Activated CD4-positive, alpha-beta memory T cell treated with anti-CD3 and anti-CD28 coated beads for 36 hours (primary cell): ENCODE data around the gene CSTPP1. TPM values are rescaled to one million over a fixed set of nuclear protein-coding genes. Genes with fewer than 3 reads are reported as not detected.
"Not testable (repeated sequence)": the region's sequence is repeated elsewhere in the genome, so short reads cannot be mapped to it uniquely, and the experiment has no call there.

ENCODE experiments used
- CTCF ChIA-PET: fragments of 350-600 bp; sonication (Branson Sonifier 250); formaldehyde crosslinking; loops from one replicate; lab custom pipeline; 2021; ENCODE audit warnings: antibody characterized with exemption, inconsistent platforms; lab: Charles Lee
- POLR2A ChIA-PET: fragments of 350-600 bp; sonication (Branson Sonifier 250); formaldehyde crosslinking; loops from one replicate; lab custom pipeline; 2021; ENCODE audit warnings: antibody characterized with exemption; lab: Charles Lee
- DNase-seq: peaks from one replicate; pipeline ENCODE4 v3.0.0-alpha.2; 2020
- H3K27ac Mint-ChIP-seq: one replicate; pipeline ENCODE4 v1.8.0; 2021; ENCODE audit warnings: mixed read lengths
- H3K27me3 Mint-ChIP-seq: one replicate; pipeline ENCODE4 v1.8.0; 2021; ENCODE audit warnings: mixed read lengths
- H3K36me3 Mint-ChIP-seq: one replicate; pipeline ENCODE4 v1.8.0; 2021; ENCODE audit warnings: mixed read lengths
- H3K4me1 Mint-ChIP-seq: one replicate; pipeline ENCODE4 v1.8.0; 2021; ENCODE audit warnings: low read depth, mixed read lengths
- H3K4me3 Mint-ChIP-seq: one replicate; pipeline ENCODE4 v1.8.0; 2021; ENCODE audit warnings: mild to moderate bottlenecking, mixed read lengths
- H3K9me3 Mint-ChIP-seq: one replicate; pipeline ENCODE4 v1.8.0; 2021; ENCODE audit warnings: mixed read lengths
- intact Hi-C: fragments of 100-400 bp; cut with micrococcal nuclease; formaldehyde crosslinking; loops from one replicate; pipeline ENCODE4 v1.15.1; 2023
- total RNA-seq, 2 experiments: library from RNA; stranded (reverse); gene quantifications; one replicate each; pipeline ENCODE4 v1.2.3, GENCODE V29; 2021

The CSTPP1 gene
- total RNA-seq, 2 experiments from 2014 or later, result 18.4 to 18.5 TPM

DNA sequence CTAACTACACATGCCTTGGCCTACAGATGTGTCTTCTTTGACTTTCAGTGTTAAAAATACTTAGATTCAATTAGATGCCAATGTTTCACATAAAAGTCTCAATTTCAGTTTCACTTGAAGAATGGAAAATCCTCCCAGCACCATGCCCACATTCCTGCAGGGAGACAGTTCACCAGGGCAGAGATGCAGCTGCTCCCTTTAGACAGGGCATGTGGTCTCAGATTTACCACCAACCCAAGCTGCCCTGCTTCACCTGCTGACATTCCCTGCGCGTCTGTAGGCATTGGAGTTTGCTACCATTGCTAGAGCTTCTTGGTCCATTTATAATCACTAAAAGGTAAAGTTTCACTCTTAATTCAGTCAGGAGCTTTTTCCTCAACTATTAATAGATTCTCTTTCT lies 126.2 kb downstream of the CSTPP1 start:
- CTCF ChIA-PET, result interaction anchor here (0.7 kb wide), 1 partner anchor 13 kb away, joined by 3 read pairs; no protein-coding TSS in a partner anchor

GRCh38 chr11:47067401-47067800 lies 130.8 kb downstream of the CSTPP1 start:
- H3K36me3 Mint-ChIP-seq, result peaks cover 3% of the 10 kb centered on the region
- CTCF ChIA-PET, result interaction anchor here (0.9 kb wide), 1 partner anchor 9 kb away, joined by 3 read pairs; no protein-coding TSS in a partner anchor
- H3K27me3 Mint-ChIP-seq, result no peaks in the 10 kb centered on the region
- H3K27ac Mint-ChIP-seq, result no peak overlapping the region
- POLR2A ChIA-PET, result no interaction called here
- intact Hi-C loops, result no loop called here
- no peak for DNase-seq
- H3K9me3 Mint-ChIP-seq, result no peaks in the 10 kb centered on the region
- H3K4me1 Mint-ChIP-seq, result no peaks in the 10 kb centered on the region
- no peak overlapping the region for H3K4me3 Mint-ChIP-seq

More for the DNA sequence above, 126.2 kb downstream of the CSTPP1 start:
- peaks cover 8% of the 10 kb centered on the region for H3K36me3 Mint-ChIP-seq
- H3K4me3 Mint-ChIP-seq, result no peak overlapping the region
- no peak overlapping the region for H3K27ac Mint-ChIP-seq
- intact Hi-C loops, result no loop called here
- POLR2A ChIA-PET, result no interaction called here
- no peaks in the 10 kb centered on the region for H3K27me3 Mint-ChIP-seq
- peaks cover 5% of the 10 kb centered on the region for H3K4me1 Mint-ChIP-seq
- no peaks in the 10 kb centered on the region for H3K9me3 Mint-ChIP-seq
- DNase-seq, result no peak

GRCh38 chr11:47070769-47071168 lies 134.2 kb downstream of the CSTPP1 start:
- no peak for DNase-seq
- intact Hi-C loops, result no loop called here
- ChIA-PET POLR2A (no interaction called here), CTCF (no interaction called here)
- Mint-ChIP-seq H3K4me3 (no peak overlapping the region), H3K27ac (no peak overlapping the region), H3K9me3 (no peaks in the 10 kb centered on the region), H3K4me1 (no peaks in the 10 kb centered on the region), H3K27me3 (no peaks in the 10 kb centered on the region), H3K36me3 (no peaks in the 10 kb centered on the region)

- no peak for DNase-seq
- Mint-ChIP-seq H3K4me1 (no peaks in the 10 kb centered on the region), H3K4me3 (no peak overlapping the region), H3K27me3 (no peaks in the 10 kb centered on the region), H3K27ac (no peak overlapping the region), H3K36me3 (no peaks in the 10 kb centered on the region), H3K9me3 (no peaks in the 10 kb centered on the region)
- CTCF ChIA-PET, result no interaction called here
- intact Hi-C loops, result no loop called here
- POLR2A ChIA-PET, result no interaction called here
These were observed 134.8 kb downstream of the CSTPP1 start for GRCh38 chr11:47071341-47071740.

DNA sequence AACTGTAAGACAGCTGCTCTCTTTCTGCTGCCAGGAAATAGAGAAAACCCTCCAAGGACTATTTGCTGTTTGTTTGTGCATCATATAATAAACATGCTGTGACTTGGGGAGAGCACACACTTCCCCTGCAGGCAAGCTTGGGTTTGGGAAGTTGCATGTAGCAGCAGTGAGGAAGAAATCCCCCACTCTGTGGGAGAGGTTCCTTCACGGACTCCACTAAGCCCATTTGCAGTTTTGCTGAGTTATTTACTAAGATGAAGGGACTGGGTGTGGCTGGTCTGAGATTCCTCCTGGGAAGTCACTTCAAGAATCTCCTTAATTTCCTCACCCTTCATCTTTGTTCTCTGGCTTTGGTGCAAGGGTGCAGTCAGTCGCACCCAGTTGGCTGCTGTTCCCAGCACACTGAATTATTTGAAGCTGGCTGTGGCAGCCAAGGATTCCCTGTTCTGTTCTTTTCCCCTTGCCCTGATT lies 135.3 kb downstream of the CSTPP1 start:
- ChIA-PET CTCF (no interaction called here), POLR2A (no interaction called here)
- Mint-ChIP-seq H3K4me1 (no peaks in the 10 kb centered on the region), H3K27me3 (no peaks in the 10 kb centered on the region), H3K27ac (no peak overlapping the region), H3K4me3 (no peak overlapping the region), H3K9me3 (no peaks in the 10 kb centered on the region), H3K36me3 (no peaks in the 10 kb centered on the region)
- intact Hi-C loops, result no loop called here
- DNase-seq, result no peak

DNA sequence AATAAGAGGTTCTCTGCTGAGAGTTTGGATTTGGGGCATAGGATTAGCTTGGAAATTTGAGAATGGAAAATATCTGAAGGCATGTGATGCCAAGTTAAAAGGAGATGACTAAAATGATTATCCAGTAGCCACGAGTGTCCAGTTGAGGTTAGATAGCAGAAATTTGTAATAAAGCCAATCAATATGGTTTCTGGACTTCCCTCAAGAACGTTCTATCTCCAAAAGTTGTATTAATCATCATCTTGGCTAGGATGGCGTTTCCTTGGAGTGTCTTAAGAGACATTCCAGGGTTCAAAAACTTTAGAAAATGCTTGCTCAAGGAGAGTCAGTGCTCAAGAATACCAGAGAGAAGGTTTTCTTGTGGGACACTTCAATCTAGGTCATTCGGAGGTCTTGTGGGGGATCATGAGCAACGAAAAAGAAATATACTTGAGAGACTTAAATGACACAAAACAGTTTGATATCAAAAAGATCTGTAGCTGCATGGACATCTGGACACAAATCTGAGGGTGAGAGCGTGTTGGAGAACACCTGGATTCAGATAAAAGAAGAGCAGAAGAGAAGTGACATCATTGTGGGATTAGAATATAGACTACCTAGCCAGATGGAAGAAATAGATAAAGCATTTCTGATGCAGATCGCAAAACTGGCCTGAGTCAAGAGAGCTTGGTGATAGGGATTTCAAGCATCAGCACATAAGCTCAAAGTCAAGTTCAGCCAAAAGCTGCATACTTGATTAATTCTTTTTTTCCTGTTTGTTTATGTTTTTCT lies 142.4 kb downstream of the CSTPP1 start:
- Mint-ChIP-seq H3K4me3 (no peak overlapping the region), H3K27ac (no peak overlapping the region), H3K4me1 (peaks cover 3% of the 10 kb centered on the region), H3K9me3 (no peaks in the 10 kb centered on the region), H3K36me3 (no peaks in the 10 kb centered on the region), H3K27me3 (no peaks in the 10 kb centered on the region)
- intact Hi-C loops, result no loop called here
- DNase-seq, result no peak
- CTCF ChIA-PET, result interaction anchor here (1.0 kb wide), 1 partner anchor 74 kb away, joined by 3 read pairs; no protein-coding TSS in a partner anchor
- POLR2A ChIA-PET, result no interaction called here

- DNase-seq, H3K4me1 Mint-ChIP-seq, H3K27me3 Mint-ChIP-seq, H3K9me3 Mint-ChIP-seq, H3K4me3 Mint-ChIP-seq, H3K27ac Mint-ChIP-seq, H3K36me3 Mint-ChIP-seq, intact Hi-C loops: not testable (repeated sequence)
- ChIA-PET POLR2A (interaction anchor here (0.6 kb wide), 1 partner anchor 80 kb away, joined by 4 read pairs; no protein-coding TSS in a partner anchor), CTCF (interaction anchor here (1.0 kb wide), 1 partner anchor 82 kb away, joined by 3 read pairs; no protein-coding TSS in a partner anchor)
These were observed 144.2 kb downstream of the CSTPP1 start for GRCh38 chr11:47080775-47081174.

DNA sequence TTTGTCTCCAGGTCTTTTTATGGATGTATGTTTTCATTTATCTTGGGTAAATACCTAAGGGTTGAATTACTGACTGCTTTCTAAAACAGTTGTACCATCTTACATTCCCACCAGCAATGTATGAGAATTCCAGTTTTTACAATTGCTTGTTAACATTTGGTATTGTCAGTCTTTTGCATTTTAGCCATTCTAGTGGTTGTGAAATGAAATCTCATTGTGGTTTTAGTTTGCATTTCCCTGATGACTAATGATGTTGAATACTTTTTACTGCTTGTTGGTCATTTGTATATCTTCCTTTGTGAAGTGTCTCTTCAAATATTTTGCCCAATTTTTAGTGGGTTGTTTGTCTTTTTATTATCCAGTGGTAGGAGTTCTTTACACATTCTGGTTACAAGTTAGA lies 147.4 kb downstream of the CSTPP1 start:
- no peak for DNase-seq
- ChIA-PET CTCF (no interaction called here), POLR2A (no interaction called here)
- no peak overlapping the region for H3K4me3 Mint-ChIP-seq
- H3K27ac Mint-ChIP-seq, result no peak overlapping the region
- intact Hi-C loops, result no loop called here
- H3K36me3 Mint-ChIP-seq, result no peaks in the 10 kb centered on the region
- no peaks in the 10 kb centered on the region for H3K9me3 Mint-ChIP-seq
- H3K27me3 Mint-ChIP-seq, result no peaks in the 10 kb centered on the region
- H3K4me1 Mint-ChIP-seq, result peaks cover 6% of the 10 kb centered on the region

GRCh38 chr11:47087801-47088200 lies 151.2 kb downstream of the CSTPP1 start:
- Mint-ChIP-seq H3K9me3 (no peaks in the 10 kb centered on the region), H3K27me3 (no peaks in the 10 kb centered on the region), H3K4me1 (peaks cover 6% of the 10 kb centered on the region), H3K36me3 (no peaks in the 10 kb centered on the region), H3K27ac (no peak overlapping the region), H3K4me3 (no peak overlapping the region)
- intact Hi-C loops, result no loop called here
- ChIA-PET POLR2A (no interaction called here), CTCF (no interaction called here)
- DNase-seq, result no peak

DNA sequence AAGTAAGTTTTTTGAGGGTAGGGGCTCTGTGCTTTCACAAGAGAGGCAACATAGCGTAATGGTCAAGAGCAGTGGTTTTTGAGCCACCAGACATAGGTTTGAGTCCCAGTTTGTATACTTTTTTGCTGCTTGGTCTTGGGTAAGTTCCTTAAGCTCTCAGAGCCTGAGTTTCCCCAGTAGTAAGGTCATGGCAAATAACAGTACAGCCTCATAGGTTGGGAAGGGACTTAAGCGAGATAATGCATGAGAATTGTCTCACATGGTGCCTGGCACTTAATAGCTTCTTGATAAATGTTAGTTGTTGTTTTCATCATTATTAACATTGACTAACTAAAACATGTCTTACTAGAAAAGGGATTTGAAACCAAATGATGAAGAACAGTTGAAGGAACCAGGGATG lies 157.0 kb downstream of the CSTPP1 start:
- DNase-seq, result no peak
- ChIA-PET POLR2A (no interaction called here), CTCF (no interaction called here)
- no peak overlapping the region for H3K4me3 Mint-ChIP-seq
- no peaks in the 10 kb centered on the region for H3K4me1 Mint-ChIP-seq
- H3K27ac Mint-ChIP-seq, result no peak overlapping the region
- intact Hi-C loops, result no loop called here
- H3K9me3 Mint-ChIP-seq, result no peaks in the 10 kb centered on the region
- no peaks in the 10 kb centered on the region for H3K36me3 Mint-ChIP-seq
- no peaks in the 10 kb centered on the region for H3K27me3 Mint-ChIP-seq

- CTCF ChIA-PET, result interaction anchor here (0.7 kb wide), 1 partner anchor 176 kb away, joined by 3 read pairs; no protein-coding TSS in a partner anchor
- not testable (repeated sequence) for DNase-seq
These were observed 160.3 kb downstream of the CSTPP1 start for GRCh38 chr11:47096871-47097270.

DNA sequence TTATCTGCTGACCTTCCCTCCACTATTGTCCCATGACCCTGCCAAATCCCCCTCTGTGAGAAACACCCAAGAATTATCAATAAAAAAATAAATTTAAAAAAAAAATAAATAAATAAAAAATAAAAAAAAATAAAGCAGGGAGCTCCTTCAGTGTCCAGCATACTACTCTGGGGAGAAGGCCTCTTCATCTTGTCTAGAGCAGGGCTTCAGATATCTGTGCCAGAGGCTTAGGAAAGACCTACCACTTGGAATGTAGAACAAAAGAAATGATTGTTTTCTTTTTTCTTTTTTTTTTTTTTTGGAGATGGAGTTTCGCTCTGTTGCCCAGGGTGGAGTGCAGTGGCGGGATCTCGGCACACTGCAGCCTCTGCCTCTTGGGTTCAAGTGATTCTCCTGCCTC lies 161.7 kb downstream of the CSTPP1 start:
- intact Hi-C loops, POLR2A ChIA-PET: not testable (repeated sequence)

More at GRCh38 chr11:47096871-47097270, 160.3 kb downstream of the CSTPP1 start:
- H3K27ac Mint-ChIP-seq, POLR2A ChIA-PET, H3K4me1 Mint-ChIP-seq, H3K9me3 Mint-ChIP-seq, H3K4me3 Mint-ChIP-seq, intact Hi-C loops, H3K36me3 Mint-ChIP-seq, H3K27me3 Mint-ChIP-seq: not testable (repeated sequence)

More for the DNA sequence above, 161.7 kb downstream of the CSTPP1 start:
- H3K27me3 Mint-ChIP-seq, H3K4me3 Mint-ChIP-seq, CTCF ChIA-PET, H3K27ac Mint-ChIP-seq, DNase-seq, H3K4me1 Mint-ChIP-seq, H3K36me3 Mint-ChIP-seq, H3K9me3 Mint-ChIP-seq: not testable (repeated sequence)
